ENCODE results near the gene GTPBP2.

DNA sequence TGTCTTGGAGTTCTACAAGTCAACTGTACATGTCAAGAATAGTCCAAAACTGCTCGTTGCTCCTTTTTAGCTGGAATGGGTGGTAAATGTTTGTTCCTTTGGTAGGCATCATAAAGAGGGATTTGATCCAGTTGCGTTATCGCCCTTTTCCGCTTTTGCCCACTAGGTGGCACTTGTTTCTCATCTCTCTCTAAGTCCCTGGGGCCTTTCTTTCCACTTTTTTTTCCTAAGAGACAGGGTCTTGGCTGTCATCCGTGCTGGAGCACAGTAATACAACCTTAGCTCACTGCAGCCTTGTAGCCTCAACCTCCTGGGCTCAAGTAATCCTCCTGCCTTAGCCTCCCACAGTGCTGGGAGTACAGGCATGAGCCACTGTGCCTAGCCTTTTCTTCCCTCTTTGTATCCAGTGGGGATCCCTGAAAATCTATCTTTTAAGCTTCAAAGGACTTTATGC is 20.7 kb downstream of the GTPBP2 start:
- TF ChIP-seq, protein P1, sequence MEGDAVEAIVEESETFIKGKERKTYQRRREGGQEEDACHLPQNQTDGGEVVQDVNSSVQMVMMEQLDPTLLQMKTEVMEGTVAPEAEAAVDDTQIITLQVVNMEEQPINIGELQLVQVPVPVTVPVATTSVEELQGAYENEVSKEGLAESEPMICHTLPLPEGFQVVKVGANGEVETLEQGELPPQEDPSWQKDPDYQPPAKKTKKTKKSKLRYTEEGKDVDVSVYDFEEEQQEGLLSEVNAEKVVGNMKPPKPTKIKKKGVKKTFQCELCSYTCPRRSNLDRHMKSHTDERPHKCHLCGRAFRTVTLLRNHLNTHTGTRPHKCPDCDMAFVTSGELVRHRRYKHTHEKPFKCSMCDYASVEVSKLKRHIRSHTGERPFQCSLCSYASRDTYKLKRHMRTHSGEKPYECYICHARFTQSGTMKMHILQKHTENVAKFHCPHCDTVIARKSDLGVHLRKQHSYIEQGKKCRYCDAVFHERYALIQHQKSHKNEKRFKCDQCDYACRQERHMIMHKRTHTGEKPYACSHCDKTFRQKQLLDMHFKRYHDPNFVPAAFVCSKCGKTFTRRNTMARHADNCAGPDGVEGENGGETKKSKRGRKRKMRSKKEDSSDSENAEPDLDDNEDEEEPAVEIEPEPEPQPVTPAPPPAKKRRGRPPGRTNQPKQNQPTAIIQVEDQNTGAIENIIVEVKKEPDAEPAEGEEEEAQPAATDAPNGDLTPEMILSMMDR (IDR thresholded peaks at IDR 0.05): peak; percentile 70 to 88 (median 78)
- TF ChIP-seq POLR2A (IDR thresholded peaks at IDR 0.05; ENCODE audit: low read depth): no peak
- no peak for TF ChIP-seq POLR2AphosphoS5 (IDR thresholded peaks at IDR 0.05)
- TF ChIP-seq EP300 (IDR thresholded peaks at IDR 0.05): no peak

Data from esophagus muscularis mucosa (tissue), 4 donors.